Astrocyte of the spinal cord (primary cell): ENCODE results near the gene ZNF646.
"Not testable (repeated sequence)": the region's sequence is repeated elsewhere in the genome, so short reads cannot be mapped to it uniquely, and the experiment has no call there.

Experiments used
- DNase-seq: peaks from one replicate; pipeline ENCODE4 v3.0.0; 2011; ENCODE audit warnings: low read depth, low spot score
- H3K4me3 ChIP-seq: 2 replicates; pipeline ENCODE4 v1.5.1; 2011; ENCODE audit warnings: low read depth, mild to moderate bottlenecking, low read length, moderate library complexity
- CTCF ChIP-seq: IDR thresholded peaks from 2 replicates; pipeline ENCODE4 v1.5.1; 2012; ENCODE audit warnings: low read depth, mild to moderate bottlenecking, low read length, inconsistent platforms
- in situ Hi-C: cut with HindIII; loops from 2 replicates; pipeline ENCODE4 v1.10.0; 2017; ENCODE audit warnings: low sequenced_read_pairs

ZNF646 gene

DNA sequence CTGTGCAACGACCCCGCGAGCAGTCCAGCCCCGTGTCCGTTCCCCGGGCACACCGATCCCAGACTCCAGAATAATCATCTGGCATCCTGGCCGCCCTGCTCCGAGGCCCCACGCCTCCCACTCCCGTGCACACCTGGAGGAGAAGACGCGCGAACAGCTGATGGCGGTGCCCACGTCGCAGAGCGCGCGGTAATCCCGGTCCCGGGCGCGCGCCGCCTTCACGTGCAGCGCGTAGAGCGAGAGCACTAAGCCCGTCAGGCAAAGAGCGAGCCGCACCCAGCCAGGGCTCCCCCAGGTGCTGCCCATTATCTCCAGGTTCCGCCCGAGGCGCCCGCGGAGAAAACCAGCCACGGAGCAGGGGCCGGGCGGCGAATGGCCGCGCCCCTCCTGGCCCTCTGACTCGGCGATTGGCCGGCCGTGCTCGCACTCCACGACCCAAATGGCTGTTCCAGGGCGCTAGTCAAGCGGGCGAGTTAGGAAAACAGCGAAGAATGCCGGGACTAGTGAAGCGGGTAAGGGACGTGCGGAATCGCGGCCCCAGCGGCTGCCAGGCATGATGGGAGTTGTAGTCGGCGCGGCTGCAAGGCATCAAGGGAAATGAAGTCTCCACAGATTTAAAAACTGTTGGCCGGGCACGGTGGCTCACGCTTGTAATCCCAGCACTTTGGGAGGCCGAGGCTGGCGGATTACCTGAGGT is 20.4 kb downstream of the ZNF646 start, which contains the start of gene VKORC1:
Gene VKORC1, minus strand, starts transcription at position 374 of the 697 bp plus-strand sequence. Its CDS starts 68 bp downstream, at position 306.
- no peak for TF ChIP-seq CTCF
- DNase-seq = peak; percentile 98
- H3K4me3 ChIP-seq = peak within 1 kb of the TSS; percentile 87
- in situ Hi-C loops = no loop called here

GRCh38 chr16:31099860-31100638 is 25.8 kb downstream of the ZNF646 start:
- in situ Hi-C loops = no loop called here
- no peak overlapping the region for H3K4me3 ChIP-seq
- peak; percentile 36 for DNase-seq
- TF ChIP-seq CTCF = no peak

GRCh38 chr16:31100876-31101641 is 26.8 kb downstream of the ZNF646 start:
- DNase-seq, H3K4me3 ChIP-seq, in situ Hi-C loops: not testable (repeated sequence)

- no peak overlapping the region for H3K4me3 ChIP-seq
- TF ChIP-seq CTCF = peak; percentile 83
- in situ Hi-C loops = no loop called here
- DNase-seq = peak; percentile 47
Observed at GRCh38 chr16:31105677-31106213, 31.5 kb downstream of the ZNF646 start.

DNA sequence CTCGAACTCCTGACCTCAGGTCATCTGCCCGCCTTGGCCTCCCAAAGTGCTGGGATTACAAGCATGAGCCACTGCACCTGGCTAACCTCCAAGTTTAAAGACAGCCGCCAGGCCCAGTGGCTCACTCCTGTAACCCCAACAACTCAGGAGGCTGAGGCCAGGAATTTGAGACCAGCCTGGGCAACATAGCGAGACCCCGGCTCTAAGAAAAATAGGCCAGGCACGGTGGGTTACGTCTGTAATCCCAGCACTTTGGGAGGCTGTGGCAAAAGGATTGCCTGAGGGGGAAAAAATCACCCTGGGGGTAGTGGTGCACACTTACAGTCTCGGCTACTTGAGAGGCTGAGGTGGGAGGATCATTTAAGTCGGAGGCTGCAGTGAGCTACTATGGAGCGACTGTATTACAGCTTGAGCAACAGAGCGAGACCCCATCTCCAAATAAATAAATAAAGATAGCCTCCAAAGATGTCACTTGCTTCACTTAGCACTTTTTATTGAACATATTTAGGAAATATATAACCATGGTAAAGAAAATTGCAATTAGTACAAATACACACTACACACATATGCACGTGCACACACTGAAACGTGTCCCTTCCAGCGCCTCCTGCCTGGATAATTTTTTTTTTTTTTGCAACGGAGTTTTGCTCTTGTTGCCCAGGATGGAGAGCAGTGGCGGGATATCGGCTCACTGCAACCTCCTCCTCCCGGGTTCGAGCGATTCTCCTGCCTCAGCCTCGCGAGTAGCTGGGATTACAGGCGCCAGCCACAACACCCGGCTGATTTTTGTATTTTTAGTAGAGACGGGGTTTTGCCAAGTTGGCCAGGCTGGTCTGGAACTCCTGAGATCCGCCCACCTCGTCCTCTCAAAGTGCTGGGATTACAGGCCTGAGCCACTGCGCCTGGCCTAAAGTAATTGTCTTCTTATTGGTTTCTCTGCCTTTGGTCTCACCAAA is 32.6 kb downstream of the ZNF646 start:
- TF ChIP-seq CTCF = no peak
- DNase-seq = no peak
- in situ Hi-C loops = no loop called here

GRCh38 chr16:31107465-31107867 is 33.2 kb downstream of the ZNF646 start:
- no peak overlapping the region for H3K4me3 ChIP-seq
- no peak for DNase-seq
- no peak for TF ChIP-seq CTCF
- in situ Hi-C loops = no loop called here

More for the DNA sequence above, 32.6 kb downstream of the ZNF646 start:
- no peak overlapping the region for H3K4me3 ChIP-seq
